Measurements from ENCODE around the gene TAS2R9.
A peak's percentile ranks its signal among the peaks of the same experiment; 100 is the strongest.
"Not testable (repeated sequence)": the region's sequence is repeated elsewhere in the genome, so short reads cannot be mapped to it uniquely, and the experiment has no call there.

The TAS2R9 gene

DNA sequence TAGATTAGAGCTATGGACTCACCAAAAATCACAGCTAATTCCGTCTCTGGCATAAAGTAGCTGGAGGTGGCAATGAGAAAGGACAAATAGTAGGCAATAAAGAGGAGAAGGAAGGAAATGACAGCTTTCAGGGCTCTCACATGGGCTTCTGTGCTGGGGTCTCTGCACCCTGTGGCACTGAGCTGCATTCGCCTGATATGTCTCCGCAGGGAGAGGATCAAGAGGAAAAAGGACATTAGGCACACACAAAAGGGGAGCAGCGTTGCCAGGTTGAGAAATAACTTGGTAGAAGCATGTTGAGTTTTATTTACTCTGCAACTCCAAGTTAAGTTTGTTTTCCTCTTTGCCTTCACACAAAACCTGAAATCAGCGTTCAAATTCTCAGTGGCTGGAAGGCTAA lies 8.2 kb downstream of the TAS2R9 start:
- no peak for DNase-seq (ENCODE audit: insufficient read length, low spot score)
- FAIRE-seq: no peak
- no peak for TF ChIP-seq CTCF (IDR thresholded peaks at IDR 0.05; ENCODE audit: insufficient read depth, missing control alignments)

- FAIRE-seq (no peak), DNase-seq (ENCODE audit: insufficient read length, low spot score) (no peak)
- no peak for TF ChIP-seq CTCF (IDR thresholded peaks at IDR 0.05; ENCODE audit: insufficient read depth, missing control alignments)
Observed at GRCh38 chr12:10794222-10794621, 15.7 kb downstream of the TAS2R9 start.

- DNase-seq (ENCODE audit: insufficient read length, low spot score); FAIRE-seq: not testable (repeated sequence)
Observed at GRCh38 chr12:10791769-10792168, 18.2 kb downstream of the TAS2R9 start.

- FAIRE-seq: no peak
- no peak for TF ChIP-seq CTCF (IDR thresholded peaks at IDR 0.05; ENCODE audit: insufficient read depth, missing control alignments)
- DNase-seq (ENCODE audit: insufficient read length, low spot score): no peak
Observed at GRCh38 chr12:10783252-10783651, 26.7 kb downstream of the TAS2R9 start.

DNA sequence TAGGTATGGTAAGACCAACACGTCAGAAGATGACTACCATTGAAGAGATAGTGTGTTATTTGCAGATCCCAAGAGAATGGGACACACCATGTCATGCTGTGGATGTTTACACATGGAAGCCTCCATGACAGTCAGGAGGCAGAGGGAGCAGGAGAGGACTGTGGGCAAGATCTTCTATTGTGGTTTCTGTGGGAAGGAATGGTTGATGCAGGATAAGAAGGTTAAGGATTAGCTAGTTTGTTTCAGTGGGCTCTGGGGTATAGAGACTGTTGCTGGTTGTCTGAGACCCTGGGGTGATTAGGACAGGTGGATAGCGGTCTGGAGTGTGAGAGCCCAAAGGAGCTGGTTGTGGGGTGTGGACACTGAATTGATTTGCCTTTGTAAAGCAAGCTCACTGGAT lies 30.9 kb downstream of the TAS2R9 start:
- FAIRE-seq (no peak), DNase-seq (ENCODE audit: insufficient read length, low spot score) (no peak)
- TF ChIP-seq CTCF (IDR thresholded peaks at IDR 0.05; ENCODE audit: insufficient read depth, missing control alignments): no peak

DNA sequence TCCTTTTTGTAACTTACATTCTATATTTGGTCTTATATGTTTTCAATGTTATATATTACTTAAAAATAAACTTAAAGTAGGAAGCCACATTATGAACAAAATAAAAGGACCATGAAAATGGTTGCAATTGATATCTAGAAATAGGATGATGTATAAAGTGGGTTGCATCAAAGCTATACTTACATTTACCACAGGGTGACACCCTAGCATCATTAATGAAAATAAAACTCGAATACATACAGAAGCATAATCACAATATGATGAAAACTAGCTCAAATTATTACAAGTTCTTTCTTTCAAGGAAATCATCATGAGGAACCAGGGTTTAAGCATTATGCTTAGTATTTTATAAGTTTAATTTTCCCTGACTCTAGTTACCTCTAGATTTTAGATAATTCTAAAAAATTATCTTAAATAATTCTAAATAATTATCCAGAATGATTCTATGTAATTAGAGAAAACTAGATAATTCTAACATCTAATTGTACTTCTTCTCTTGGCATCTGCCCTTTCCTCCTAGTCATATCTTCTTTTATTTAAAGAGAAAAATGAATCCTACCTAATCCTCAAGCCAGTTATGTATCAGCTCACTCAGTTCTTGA lies 38.7 kb downstream of the TAS2R9 start:
- no peak for DNase-seq (ENCODE audit: insufficient read length, low spot score)
- peak; percentile 83 for FAIRE-seq
- peak; percentile 81 for TF ChIP-seq CTCF (IDR thresholded peaks at IDR 0.05; ENCODE audit: insufficient read depth, missing control alignments)

- FAIRE-seq (no peak), DNase-seq (ENCODE audit: insufficient read length, low spot score) (no peak)
- TF ChIP-seq CTCF (IDR thresholded peaks at IDR 0.05; ENCODE audit: insufficient read depth, missing control alignments): no peak
Observed at GRCh38 chr12:10759657-10760056, 50.3 kb downstream of the TAS2R9 start.

All from D721Med (cell line).